ENCODE data around the gene KCNK5.

KCNK5 gene

DNA sequence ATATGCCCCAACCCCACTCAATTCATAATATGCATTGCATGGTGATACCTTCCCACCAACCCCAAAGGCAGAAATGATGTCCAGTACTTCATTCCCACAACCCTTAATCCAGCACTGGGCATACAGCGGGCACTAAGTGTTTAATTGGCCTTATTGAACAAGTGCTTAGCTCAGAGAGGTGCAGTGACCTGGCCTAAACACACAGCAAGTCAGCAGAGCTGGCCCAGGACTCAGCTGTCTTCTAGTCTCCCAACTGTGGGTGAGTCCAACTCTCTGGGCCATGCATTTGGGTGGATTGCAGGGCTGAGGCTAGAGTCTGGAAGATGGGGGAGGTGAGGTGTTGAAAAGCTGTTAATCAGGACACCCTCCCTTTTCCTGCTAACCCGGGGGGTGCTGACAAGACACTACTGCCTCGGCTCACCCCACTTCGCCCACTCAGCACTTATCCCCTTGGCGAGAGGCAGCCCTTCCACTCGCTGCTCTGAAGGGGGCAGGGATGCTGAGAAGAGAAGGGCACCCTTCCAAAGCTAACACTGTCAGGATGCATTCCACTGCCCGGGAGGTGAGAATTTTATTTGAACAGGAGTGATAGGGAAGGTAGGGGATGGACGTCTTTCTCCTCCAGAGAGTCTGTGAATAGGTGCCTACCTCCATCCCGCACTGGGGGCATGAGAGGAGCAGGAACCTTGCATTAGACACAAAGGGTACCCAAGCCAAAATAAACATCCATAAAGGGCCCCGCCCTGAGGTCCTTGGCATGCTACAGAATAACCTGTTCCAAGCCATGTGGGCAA is 14.2 kb downstream of the KCNK5 start:
- DNase-seq, result no peak

DNA sequence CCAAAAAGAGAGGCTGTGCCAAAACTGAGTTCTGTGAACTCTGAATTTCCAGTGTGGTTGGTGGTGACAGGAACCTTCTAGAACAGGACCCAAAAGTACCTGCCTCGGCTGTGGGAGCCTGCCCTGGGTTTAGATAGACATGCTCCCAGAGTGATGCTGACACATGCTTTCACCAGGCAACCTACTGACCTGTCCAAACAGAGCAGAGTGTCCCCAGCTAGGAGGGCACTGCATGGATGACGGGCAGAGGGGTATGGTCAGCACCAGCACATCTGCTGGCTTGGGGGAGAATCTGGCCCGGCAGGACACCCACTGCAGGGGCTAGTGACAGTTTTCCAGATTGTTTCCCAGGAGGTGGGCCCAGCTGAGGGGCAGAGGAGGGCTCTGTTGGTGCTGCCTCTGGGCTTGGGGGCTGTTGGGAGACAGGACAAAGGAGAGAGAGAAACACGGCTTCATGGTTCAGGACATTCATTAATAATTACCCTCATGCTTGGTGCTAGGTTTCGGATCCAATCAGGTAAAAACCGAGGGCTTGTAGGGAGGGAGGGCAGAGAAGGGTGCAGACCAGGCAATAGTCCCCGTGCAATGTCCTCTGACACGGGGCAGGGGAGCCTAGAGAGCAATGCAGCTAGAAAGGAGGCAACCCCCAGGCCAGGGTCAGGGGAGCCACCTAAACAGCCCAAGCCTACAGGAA is 15.0 kb downstream of the KCNK5 start:
- DNase-seq, result no peak

DNA sequence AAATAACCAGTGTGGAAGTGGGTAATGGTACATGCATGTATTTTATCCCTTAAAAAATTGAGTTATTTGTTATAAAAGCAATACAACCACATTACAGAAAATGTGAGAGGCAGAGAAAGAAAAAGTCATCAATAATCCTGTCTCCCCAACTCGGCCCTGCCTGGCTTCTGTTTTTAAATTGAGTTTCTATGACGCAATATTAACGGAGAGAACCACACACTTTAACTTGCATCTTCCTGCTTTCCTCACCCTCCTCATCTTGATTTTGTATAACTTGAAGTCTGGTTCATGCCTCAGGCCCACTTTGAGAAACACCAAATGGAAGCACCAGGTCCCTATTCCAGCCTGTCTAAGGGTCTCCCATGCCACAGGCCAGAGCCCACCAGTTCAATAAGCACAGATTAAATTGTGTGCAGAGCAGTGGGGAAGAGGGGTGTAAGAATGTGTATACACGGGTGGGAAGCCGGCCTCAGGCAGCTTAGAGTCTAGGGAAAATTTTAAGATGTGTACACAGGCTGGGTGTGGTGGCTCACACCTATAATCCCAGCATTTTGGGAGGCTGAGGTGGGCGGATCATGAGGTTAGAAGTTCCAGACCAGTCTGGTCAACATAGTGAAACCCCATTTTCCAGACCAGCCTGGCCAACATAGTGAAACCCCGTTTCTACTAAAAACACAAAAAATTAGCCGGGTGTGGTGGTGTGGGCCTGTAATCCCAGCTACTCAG is 15.9 kb downstream of the KCNK5 start:
- DNase-seq, result no peak

DNA sequence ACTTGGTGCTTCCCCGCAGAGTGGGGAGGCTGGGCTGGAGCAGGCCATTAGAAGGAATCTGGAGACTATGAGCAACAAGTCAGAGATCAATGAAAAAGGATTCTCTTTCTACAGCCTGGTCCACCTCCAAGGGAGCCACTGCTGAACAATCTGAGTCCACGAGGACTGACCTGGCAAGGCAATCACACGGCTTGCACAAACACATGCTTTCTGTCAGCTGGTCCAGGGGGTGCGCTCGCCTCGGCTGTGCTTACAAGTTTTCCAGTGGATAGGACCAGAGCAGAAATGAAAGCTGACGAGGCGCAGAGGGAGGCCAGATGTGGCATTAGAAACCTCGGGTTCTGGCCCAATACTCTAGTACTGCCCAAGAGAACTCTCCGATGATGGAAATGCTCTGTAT is 18.1 kb downstream of the KCNK5 start:
- DNase-seq, result no peak

DNA sequence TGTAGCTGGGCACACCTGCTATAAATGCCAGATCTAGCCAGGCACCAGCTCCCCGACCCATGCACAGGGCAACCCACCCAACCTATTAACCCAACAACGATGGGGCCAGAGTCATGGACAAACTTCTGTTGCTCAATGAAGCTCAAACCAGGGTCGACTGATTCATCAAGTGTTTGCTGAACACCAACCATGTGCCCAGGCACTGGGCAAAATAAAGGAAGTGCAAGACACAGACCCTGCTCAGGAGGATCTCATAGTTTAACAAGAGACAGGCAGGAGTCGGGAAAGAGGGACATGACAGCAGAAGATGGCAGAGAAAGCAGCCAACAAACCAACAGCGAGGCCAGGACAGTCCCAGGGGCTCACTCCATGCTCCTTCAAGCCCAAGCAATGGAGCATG is 18.8 kb downstream of the KCNK5 start:
- no peak for DNase-seq

DNA sequence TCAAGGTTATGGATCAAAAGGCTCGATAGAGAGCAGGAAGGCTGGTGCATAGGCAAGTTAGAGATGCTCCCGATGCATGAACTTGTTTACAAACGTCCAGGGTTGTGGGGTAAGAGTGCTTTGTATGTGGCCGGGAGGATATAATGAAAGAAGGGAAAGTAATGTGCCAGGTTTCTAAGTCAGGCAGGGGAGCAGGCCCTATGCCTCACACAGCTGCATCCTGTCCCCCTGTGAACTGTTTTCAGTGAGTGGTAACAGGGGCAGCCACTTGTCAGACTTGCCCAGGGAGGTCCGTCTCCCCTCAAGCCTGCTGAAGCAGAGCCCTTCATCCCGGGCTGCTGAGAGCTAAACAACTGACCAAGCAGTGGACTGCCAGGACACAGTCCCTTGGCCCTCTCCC is 19.4 kb downstream of the KCNK5 start:
- no peak for DNase-seq

DNA sequence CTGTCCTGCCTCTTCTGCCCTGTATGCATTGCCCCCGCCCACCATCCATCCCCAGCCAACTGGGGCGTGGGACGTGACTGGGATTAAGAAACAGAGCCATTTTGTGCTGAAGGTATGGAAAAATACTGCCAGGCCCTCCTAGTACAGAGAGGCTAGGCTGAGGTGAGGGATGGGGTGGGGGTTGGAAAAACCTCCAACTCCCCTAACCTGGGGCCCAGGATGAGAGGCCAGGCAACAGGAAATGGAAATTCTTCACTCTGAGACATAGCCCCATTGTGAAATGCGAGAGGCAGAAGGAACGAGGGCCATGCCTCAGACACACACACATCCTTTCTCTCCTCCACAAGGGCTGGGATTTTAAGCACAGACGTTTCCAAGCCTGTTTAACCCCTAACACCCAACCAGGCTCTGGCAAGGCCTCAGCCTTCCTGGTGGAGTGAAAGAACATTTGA is 19.9 kb downstream of the KCNK5 start:
- DNase-seq, result no peak

DNA sequence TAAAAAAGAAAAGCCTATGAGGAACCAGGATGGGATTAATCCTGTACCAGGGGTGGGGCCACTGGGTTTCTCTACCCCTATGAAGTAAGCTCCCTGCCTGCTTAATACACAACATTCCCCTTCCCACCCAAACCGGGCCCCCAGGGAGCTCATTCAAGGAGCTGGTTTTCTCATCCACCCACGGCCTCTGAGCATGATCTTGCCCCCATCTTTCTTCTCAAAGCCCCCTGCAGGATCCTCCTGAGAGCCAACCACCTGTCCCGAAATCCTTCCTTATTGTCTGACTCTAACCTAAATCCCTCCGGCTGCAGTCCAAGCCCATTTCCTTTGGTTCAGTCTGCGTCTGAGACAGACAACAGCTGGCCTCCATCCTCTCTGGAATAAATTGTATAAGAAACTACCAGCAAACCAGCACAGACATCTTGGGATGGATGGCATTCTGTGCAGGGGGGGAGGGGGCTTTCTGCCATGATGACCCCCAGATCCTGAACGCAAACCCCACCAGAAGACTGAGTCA is 21.0 kb downstream of the KCNK5 start:
- no peak for DNase-seq

DNA sequence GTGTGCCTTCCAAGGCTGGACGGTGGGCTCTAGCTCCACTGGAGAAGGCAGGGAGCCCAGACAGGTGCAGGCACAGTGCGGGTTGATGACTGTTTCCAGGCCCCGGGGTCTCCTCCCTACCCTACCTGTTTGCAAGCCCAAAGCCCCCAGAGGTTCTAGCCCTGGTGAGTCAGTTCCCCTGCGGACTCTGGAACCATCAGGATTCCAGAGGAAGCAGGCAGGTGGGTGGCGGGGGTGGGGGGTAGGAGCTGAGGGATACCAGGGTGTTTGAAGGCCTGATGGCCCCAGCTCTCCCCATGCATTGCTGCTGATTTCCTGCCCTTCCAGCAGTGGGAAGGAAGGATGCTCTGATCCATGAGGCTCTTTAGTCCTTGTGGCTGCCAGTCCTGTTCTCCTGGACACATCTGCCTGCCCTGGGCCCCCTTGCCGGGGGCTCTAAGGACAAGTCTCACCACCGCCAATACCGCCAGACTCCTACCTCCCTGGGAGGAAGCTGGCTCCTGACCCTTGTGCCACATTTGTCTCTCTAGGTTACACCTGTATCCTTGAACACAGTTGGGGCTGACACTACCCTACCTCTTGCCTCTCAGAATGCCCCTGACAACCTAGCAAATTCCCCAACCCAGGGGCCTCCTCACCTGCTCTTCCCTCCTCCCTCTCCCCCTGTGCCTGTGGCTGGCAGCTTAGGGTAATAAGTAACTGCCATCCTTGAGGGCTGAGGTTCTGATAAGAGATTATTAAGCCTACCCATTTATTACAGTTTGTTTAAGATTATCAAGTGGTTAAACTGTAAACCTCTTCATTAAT is 21.7 kb downstream of the KCNK5 start:
- no peak for DNase-seq

DNA sequence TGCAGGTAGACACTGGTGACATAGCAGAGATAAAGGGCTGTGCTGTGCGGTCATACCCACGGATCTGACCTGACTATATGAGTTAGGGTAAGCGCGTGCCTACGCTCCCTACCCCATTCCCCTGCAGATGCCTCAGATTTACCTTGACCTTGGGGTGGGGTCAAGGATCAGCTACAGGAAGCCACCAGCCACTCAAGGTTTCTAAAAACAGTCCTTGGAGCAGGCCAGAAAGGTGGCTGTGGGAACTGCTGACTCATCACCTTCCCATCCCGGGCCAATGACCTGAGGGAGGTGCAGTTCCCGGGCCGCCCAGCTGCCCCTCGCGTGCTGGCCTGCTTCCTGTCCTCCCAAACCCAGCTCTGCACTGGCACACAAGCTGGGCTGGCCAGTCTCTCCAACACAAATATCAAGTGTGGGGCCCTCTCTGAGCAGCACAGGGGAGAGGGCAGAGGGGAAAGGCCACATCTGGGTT is 23.0 kb downstream of the KCNK5 start:
- no peak for DNase-seq

DNA sequence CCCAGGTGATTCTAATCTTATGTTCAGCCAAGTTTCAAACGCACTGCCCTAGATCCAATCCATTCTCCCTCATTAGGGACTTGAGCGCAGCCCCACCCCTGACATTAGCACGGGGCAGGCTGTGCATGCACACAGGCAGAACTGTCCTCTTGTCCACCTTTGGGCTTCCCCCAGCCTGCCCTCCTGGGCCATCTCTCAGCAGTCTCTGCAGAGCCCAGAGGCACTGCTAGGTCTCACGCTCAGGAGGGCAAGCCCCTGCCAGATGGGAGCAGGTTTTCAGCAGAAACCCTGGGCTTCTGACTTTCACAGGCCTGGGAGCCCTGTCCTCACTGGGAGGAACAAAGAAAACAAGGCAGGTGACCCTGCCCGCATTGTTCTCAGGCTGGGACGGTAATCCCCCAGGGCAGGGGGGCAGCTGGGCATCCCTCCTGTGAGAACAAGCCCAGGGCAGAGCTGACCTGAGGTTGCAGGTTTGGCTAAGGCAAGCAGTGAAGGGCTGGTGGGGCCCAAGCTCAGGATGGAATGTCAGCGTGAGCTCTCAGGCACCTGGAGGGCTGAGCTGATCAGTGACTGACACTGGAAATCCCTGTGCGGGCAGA is 24.5 kb downstream of the KCNK5 start:
- DNase-seq, result no peak

DNA sequence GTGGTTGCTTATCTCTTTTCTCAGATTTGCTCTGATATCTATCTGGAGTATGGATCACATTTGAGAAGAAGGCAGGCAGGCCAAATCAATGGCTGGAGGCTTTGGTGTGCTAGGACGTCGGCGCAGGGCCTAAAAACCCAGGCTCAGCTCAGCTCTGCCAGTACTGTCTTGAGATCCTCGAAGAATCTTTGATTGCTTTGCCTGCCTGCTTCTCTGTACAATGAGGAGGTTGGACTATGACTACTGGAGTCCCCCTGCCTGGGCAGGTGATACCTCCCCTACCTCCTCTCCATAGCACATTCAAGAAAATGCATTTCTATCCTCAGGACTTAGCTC is 25.1 kb downstream of the KCNK5 start:
- no peak for DNase-seq

DNA sequence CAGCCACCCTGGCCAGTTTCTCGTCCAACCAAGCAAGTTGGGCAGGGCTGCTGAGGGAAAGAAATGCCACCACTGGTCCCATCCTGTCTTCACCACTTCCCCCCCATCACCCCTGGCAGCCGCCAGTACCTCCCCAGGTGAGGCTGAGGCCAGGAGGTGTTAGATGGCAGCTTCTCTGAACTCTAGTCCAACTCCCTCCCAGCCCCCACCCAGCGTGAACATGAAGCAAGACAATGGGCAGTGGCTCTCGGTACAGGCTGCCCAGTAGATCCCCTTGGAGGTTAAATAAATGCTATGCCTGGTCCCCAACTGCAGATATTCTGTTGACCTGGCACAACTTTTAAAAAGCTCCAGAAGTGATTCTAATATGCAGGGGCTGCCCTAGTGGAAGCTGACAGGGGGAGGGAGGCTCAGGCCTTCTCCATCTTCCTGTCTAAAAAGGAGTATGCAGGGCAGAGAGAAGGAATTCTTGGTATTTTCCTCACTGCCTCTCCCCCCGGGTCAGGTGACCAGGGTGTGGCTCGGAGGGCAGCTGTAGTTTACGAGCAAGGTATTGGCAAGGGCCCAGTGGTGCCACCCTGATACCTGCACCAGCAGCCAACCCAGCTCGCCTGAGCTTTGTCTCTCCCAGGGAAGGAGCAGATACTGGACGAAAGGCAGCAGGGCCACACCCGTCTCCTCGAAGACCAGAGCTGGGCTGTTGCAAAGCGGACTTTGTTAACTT is 25.7 kb downstream of the KCNK5 start:
- DNase-seq, result no peak

DNA sequence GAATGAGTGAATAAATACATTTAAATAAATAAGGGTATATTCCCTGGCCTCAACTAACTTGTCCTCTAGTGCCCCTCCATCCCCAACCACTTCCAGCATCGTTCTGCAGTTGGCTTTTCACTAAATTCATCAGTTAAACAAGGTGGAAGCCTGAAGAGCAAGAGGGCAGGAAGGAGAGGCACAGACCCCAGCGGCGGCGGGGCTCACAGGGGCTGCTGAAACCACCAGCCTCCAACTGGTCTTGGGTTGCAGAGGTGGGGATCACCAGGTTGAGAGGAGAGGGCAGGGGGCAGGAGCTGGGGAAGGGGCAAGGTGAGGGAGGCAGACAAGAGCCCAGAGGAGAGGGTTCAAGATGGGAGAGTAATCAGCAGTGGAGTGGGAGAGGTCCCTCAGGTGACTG is 27.1 kb downstream of the KCNK5 start:
- DNase-seq, result no peak

DNA sequence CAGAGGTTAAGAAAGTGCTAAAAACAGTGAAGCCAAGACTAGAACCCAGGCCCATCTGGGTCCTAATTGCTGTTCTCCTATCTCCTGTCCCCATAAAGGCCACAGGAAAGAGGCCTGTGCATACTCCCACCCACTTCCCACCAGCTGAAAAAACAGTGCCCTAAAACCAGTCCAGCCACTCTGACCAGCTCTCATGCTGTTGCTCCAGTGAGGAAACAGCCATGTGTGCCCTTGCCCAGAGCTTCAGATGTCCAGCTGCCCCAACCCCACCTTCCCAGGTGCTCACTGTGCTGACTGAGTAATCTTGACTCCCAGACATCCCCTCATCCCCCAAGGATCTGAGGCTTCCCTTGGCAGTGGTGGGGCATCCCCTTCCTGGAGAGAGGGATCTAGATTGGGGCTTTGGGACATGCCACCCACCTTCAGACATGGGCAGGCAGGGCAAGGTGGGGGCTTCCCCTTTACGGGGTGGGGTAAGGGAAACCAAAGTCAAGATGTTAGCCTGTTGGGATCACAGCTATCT is 28.7 kb downstream of the KCNK5 start:
- DNase-seq, result no peak

DNA sequence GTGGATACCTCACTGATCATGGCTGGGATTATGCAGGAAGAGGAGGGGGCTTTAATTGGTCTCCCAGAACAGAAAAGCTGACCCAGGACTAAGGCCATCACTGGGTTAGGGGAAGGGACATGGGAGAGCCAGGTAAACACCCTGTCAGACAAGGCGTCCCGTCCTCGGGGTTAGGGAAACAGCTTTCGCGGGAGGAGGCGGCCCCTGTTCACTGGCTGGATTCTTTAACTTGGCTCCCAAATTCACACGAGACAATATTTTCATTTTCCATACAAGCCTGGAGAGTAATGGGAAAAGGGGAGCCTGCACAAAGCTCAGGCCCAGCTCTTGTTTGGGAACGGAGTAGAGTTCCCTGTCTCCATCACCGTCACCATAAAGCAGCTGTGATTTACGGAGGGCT is 29.3 kb downstream of the KCNK5 start:
- no peak for DNase-seq

DNA sequence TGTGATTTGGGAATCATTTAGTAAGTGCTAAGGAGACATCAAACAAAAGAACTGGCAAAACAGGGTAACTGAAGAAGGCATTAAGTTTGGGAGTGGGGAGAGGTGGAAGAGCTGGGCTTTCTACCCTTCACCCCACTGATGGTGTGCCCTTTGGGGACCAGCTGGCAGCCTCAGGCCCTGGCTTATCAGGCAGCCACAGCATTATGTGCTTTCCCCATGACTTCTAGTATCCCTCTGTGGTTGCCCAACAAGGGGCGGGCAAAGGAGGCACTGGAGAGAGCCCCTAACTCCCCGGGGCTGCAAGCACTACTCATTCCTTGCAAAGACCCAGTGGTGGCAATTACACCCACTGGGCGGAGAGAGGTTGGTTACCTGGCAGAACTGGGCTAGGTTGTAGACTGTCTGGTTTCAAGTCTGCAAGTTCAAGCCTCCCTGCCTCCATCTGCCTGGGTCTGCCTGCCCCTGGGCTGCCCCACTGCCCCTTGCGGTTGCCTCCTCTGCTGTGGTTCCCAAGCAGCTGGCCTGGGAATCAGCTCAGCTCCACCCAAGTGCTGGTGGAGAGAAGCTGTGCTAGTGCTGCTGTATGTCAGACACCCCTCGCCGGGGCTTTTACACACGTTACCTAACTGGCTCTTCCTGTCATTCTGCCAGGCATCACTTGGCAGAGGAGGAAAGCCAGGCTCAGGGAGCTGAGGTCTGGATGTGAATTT is 29.9 kb downstream of the KCNK5 start:
- no peak for DNase-seq

DNA sequence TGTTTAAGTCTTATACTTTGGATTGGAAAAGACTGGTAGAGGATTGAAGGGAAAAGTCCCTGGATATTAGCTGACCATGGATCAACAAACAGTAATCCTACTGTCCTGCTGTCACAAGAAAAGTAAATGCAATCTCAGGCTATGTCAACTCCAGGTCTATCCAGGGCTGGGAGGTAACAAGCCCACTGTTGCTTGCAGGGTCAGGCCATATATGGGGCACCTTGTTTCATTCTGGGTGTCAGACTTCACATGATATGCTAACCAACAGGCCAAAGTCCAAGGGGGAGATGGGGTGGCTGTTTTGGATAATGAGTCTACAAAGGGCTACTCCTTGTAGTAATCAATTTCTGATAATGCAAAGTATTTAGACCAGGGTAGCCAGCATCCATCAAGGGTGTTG is 30.7 kb downstream of the KCNK5 start:
- no peak for DNase-seq

DNA sequence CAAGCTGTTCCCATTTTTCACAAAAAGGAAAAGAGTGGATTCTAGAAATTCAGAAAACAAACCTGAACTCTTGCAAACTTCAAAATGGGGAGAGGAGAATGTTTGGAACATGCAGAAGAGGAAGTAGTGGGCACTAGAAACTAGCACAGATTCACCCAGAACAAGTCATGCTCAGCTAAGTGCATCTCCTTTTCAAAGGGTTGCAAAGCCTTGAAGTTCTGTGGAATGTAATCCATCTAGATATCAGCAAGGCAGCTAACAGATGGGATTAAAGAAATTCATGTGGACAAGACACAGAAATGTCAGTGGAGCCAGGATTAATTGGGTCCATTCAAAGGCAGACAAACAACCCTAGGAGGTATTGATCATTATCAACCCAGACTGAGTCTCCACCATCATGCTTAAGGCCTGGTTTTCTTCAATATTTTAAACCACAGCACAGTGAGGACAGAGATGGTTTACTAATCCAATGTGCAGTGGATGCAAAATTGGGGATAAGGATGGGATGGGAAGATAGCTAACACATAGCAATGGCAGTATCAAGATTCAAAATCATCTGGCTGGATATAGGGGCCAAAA is 31.3 kb downstream of the KCNK5 start:
- no peak for DNase-seq

DNA sequence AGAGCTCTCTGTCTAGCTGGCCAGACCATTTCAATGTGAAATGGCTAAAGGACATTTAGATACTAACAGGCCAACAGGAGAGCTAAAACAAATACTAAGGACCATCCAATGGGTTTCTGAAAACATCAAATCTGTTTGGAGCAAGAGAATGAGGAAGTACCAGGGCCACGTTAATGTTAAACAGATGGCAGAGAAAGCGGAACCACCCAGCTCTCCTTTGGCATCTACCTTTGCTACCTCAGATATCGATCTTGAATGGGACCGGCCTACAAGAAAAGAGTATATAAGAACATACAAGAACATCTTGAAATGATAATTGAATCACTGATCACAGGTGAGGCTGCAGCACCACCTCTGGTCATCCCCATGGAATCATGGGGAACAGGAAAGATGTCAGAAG is 31.8 kb downstream of the KCNK5 start:
- DNase-seq, result no peak
